Naive thymus-derived CD4-positive, alpha-beta T cell (primary cell): ENCODE results near the gene AGTR1. TPM values are rescaled to one million over a fixed set of nuclear protein-coding genes. Genes with fewer than 3 reads are reported as not detected.

Experiments used
- ATAC-seq: fragments of 150-1000 bp; cut with Tn5 transposase; 2 replicates; pipeline ENCODE4 v1.10.0; 2021; ENCODE audit warnings: mild to moderate bottlenecking, moderate library complexity
- CTCF ChIA-PET: fragments of 350-600 bp; sonication (Branson Sonifier 250); formaldehyde crosslinking; loops from one replicate; lab custom pipeline; 2021; ENCODE audit warnings: antibody characterized with exemption; lab: Charles Lee
- POLR2A ChIA-PET: fragments of 350-600 bp; sonication (Branson Sonifier 250); formaldehyde crosslinking; loops from one replicate; lab custom pipeline; 2021; ENCODE audit warnings: antibody characterized with exemption, inconsistent platforms; lab: Charles Lee
- DNase-seq, 9 donors: peaks; one replicate each; pipeline versions ENCODE4 v3.0.0 to v3.0.0-alpha.2; 2020 to 2022; ENCODE audit warnings: mixed read lengths in 1 of 9
- H3K27ac ChIP-seq: one replicate; pipeline ENCODE4 v1.7.0; 2013; ENCODE audit warnings: mild to moderate bottlenecking, low read depth, low read length, moderate library complexity
- H3K27me3 ChIP-seq, 2 donors: one replicate each; pipeline ENCODE4 v1.7.0; 2013; ENCODE audit warnings: low read length in 2 of 2, mild to moderate bottlenecking in 2 of 2, moderate library complexity in 2 of 2; ENCODE audit not compliant: control insufficient read depth in 2 of 2, insufficient read depth in 2 of 2
- H3K36me3 ChIP-seq, 3 experiments: 1 replicate in 2 of 3; 2 replicates in 1 of 3; pipeline ENCODE4 v1.7.0; 2013; ENCODE audit warnings: low read length in 3 of 3, mild to moderate bottlenecking in 3 of 3, moderate library complexity in 1 of 3; ENCODE audit not compliant: insufficient read depth in 3 of 3, control insufficient read depth in 2 of 3
- H3K4me1 ChIP-seq, 2 donors: one replicate each; pipeline ENCODE4 v1.7.0; 2013; ENCODE audit warnings: low read length in 2 of 2, mild to moderate bottlenecking in 2 of 2, moderate library complexity in 1 of 2; ENCODE audit not compliant: control insufficient read depth in 2 of 2, insufficient read depth in 2 of 2
- H3K4me3 ChIP-seq: 2 replicates; pipeline ENCODE4 v1.7.0; 2013; ENCODE audit warnings: mild to moderate bottlenecking, low read length
- H3K9me3 ChIP-seq, 3 experiments: 1 replicate in 2 of 3; 2 replicates in 1 of 3; pipeline ENCODE4 v1.7.0; 2013; ENCODE audit warnings: low read length in 3 of 3; ENCODE audit not compliant: control insufficient read depth in 2 of 3
- H3K27ac Mint-ChIP-seq, 9 donors: one replicate each; pipeline ENCODE4 v1.8.0; 2020 to 2022; ENCODE audit warnings: mixed read lengths in 9 of 9, mild to moderate bottlenecking in 8 of 9, moderate library complexity in 5 of 9, inconsistent platforms in 2 of 9
- H3K27me3 Mint-ChIP-seq, 5 donors: one replicate each; pipeline ENCODE4 v1.8.0; 2021 to 2022; ENCODE audit warnings: mixed read lengths in 5 of 5, mild to moderate bottlenecking in 1 of 5
- H3K36me3 Mint-ChIP-seq, 5 donors: one replicate each; pipeline ENCODE4 v1.8.0; 2020 to 2022; ENCODE audit warnings: mixed read lengths in 5 of 5, mild to moderate bottlenecking in 3 of 5, inconsistent platforms in 1 of 5
- H3K4me1 Mint-ChIP-seq, 7 donors: one replicate each; pipeline ENCODE4 v1.8.0; 2020 to 2022; ENCODE audit warnings: mixed read lengths in 7 of 7, mild to moderate bottlenecking in 3 of 7, inconsistent platforms in 1 of 7
- H3K4me3 Mint-ChIP-seq, 10 donors: one replicate each; pipeline ENCODE4 v1.8.0; 2020 to 2022; ENCODE audit warnings: mild to moderate bottlenecking in 10 of 10, mixed read lengths in 10 of 10, moderate library complexity in 6 of 10, inconsistent platforms in 2 of 10
- H3K9me3 Mint-ChIP-seq, 11 donors: one replicate each; pipeline ENCODE4 v1.8.0; 2020 to 2022; ENCODE audit warnings: mixed read lengths in 11 of 11, mild to moderate bottlenecking in 4 of 11, inconsistent platforms in 1 of 11, moderate library complexity in 1 of 11
- intact Hi-C, 2 donors: fragments of 100-400 bp; cut with micrococcal nuclease; formaldehyde crosslinking; loops; one replicate each; pipeline ENCODE4 v1.15.1; 2023
- polyA plus RNA-seq, 2 donors: library from polyadenylated mRNA; unstranded; fragments of 300-500 nt; fragmentation: Illumina TruSeq; gene quantifications; one replicate each; pipeline ENCODE4 v1.2.3, GENCODE V29; 2021
- total RNA-seq, 6 experiments: library from RNA in 5 of 6; stranded (reverse) in 5 of 6; gene quantifications; 1 replicate in 5 of 6; 2 replicates in 1 of 6; pipeline ENCODE4 v1.2.3 and lab custom pipeline; 2021 to 2026

Gene AGTR1
- total and polyA plus RNA-seq, 7 experiments from 2014 or later = not detected

DNA sequence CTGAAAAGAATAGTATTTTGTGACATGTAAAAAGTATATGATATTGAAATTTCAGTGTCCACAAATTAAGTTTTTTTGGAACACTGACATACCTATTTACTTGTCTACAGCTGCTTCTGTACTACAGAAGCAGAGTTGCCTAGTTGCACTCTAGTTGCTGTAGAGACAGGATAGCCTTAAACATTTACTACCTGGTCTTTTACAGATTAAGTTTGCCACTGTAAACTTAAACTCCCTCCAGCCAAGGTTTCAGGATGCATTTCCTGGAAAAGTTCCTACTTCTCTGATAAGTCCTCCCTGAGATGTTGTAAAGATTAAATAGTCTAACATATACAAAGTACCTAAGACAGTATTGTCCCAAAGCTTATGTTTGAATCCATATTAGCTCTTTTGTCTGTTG, 17.4 kb upstream of the AGTR1 start:
- no peak overlapping the region for H3K27ac Mint-ChIP-seq
- Histone ChIP-seq H3K9me3 (no peaks in the 10 kb centered on the region), H3K27ac (no peak overlapping the region), H3K27me3 (no peaks in the 10 kb centered on the region), H3K36me3 (no peaks in the 10 kb centered on the region), H3K4me3 (no peak overlapping the region), H3K4me1 (no peaks in the 10 kb centered on the region)
- POLR2A ChIA-PET = no interaction called here
- H3K36me3 Mint-ChIP-seq = no peaks in the 10 kb centered on the region
- CTCF ChIA-PET = no interaction called here
- H3K9me3 Mint-ChIP-seq = peaks cover 0 to 9% (median 0%) of the 10 kb centered on the region in 11 donors
- intact Hi-C loops = no loop called here
- no peaks in the 10 kb centered on the region for H3K4me1 Mint-ChIP-seq
- DNase-seq (no peak), ATAC-seq (no peak)
- no peaks in the 10 kb centered on the region for H3K27me3 Mint-ChIP-seq
- H3K4me3 Mint-ChIP-seq = no peak overlapping the region

DNA sequence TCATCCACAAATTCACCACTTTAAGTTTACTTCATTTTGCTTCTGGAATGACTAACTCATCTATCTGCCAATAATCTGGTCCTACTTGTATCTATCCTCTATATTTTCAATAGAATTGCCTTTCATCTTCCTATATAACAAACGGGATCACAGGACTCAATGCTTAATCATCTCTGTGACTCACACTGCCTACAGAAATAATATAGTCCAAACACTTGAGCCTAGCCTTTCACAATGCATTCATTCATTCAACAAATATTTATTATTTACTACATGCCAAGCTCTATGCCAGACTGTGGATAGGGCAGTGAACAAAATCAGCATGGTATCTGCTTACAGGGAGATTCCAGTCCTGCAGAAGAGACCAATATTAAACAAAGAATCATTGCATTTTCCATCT, 16.6 kb upstream of the AGTR1 start:
- ATAC-seq (no peak), DNase-seq (no peak)
- no peak overlapping the region for H3K27ac ChIP-seq
- no peaks in the 10 kb centered on the region for H3K4me1 ChIP-seq
- no peaks in the 10 kb centered on the region for H3K4me1 Mint-ChIP-seq
- H3K4me3 ChIP-seq = no peak overlapping the region
- ChIA-PET POLR2A (no interaction called here), CTCF (no interaction called here)
- H3K27me3 Mint-ChIP-seq = no peaks in the 10 kb centered on the region
- H3K9me3 ChIP-seq = no peaks in the 10 kb centered on the region
- no peaks in the 10 kb centered on the region for H3K36me3 ChIP-seq
- no peak overlapping the region for H3K27ac Mint-ChIP-seq
- H3K27me3 ChIP-seq = no peaks in the 10 kb centered on the region
- no peaks in the 10 kb centered on the region for H3K36me3 Mint-ChIP-seq
- peaks cover 0 to 9% (median 0%) of the 10 kb centered on the region in 11 donors for H3K9me3 Mint-ChIP-seq
- no peak overlapping the region for H3K4me3 Mint-ChIP-seq
- intact Hi-C loops = no loop called here

DNA sequence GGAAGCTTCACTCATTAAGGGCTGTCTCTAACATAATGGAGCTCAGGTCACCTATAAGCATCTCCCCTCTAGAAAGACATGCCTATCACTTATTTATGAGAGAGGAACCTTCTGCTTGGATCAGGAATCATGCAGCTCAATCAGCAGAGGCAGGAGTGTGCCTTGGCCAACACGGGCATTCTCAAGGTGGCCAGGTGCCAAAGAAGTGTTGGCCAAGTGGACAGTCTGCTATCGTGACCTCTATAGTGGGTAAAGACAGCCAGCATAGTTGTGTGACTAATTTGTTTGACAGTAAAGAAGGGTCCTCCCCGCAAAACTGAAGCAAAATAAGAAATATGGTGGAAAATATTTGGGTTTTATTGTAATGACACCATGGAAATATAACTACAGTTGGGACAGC, 14.7 kb upstream of the AGTR1 start:
- no peak for ATAC-seq
- CTCF ChIA-PET = no interaction called here
- Mint-ChIP-seq H3K9me3 (peaks cover 0 to 9% (median 2%) of the 10 kb centered on the region in 11 donors), H3K27me3 (no peaks in the 10 kb centered on the region), H3K4me1 (no peaks in the 10 kb centered on the region), H3K4me3 (no peak overlapping the region), H3K27ac (no peak overlapping the region), H3K36me3 (no peaks in the 10 kb centered on the region)
- Histone ChIP-seq H3K4me3 (no peak overlapping the region), H3K27ac (no peak overlapping the region), H3K36me3 (no peaks in the 10 kb centered on the region), H3K27me3 (no peaks in the 10 kb centered on the region), H3K4me1 (no peaks in the 10 kb centered on the region), H3K9me3 (no peaks in the 10 kb centered on the region)
- no peak for DNase-seq
- intact Hi-C loops = no loop called here
- POLR2A ChIA-PET = no interaction called here

DNA sequence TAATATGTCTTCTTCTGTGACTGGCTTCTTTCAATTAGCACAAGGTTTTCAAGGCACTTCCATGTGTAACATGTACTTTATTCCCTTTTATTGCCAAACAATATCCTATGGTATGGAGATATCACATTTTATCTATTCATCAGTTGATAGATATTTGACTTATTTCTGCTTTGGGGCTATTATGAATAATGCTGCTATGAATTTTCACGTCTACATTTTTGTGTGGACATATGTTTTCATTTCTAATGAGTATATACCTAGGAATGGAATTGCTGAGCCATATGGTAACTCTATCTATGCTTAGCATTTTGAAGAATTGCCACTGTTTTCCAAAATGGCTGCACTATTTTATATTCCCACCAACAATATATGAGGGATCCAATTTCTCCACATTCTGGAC, 3.6 kb upstream of the AGTR1 start:
- ChIA-PET POLR2A (no interaction called here), CTCF (no interaction called here)
- peaks cover 0 to 19% (median 5%) of the 10 kb centered on the region in 11 donors for H3K9me3 Mint-ChIP-seq
- Histone ChIP-seq H3K36me3 (no peaks in the 10 kb centered on the region), H3K27ac (no peak overlapping the region), H3K4me1 (no peaks in the 10 kb centered on the region), H3K4me3 (no peak overlapping the region), H3K27me3 (no peaks in the 10 kb centered on the region), H3K9me3 (no peaks in the 10 kb centered on the region)
- no peak for DNase-seq
- H3K36me3 Mint-ChIP-seq = peaks cover 0 to 7% (median 0%) of the 10 kb centered on the region in 5 donors
- no peak overlapping the region for H3K4me3 Mint-ChIP-seq
- H3K27ac Mint-ChIP-seq = no peak overlapping the region
- H3K4me1 Mint-ChIP-seq = peaks cover 0 to 1% (median 0%) of the 10 kb centered on the region in 7 donors
- peaks cover 16 to 28% (median 21%) of the 10 kb centered on the region in 5 donors for H3K27me3 Mint-ChIP-seq
- ATAC-seq = no peak
- intact Hi-C loops = no loop called here

DNA sequence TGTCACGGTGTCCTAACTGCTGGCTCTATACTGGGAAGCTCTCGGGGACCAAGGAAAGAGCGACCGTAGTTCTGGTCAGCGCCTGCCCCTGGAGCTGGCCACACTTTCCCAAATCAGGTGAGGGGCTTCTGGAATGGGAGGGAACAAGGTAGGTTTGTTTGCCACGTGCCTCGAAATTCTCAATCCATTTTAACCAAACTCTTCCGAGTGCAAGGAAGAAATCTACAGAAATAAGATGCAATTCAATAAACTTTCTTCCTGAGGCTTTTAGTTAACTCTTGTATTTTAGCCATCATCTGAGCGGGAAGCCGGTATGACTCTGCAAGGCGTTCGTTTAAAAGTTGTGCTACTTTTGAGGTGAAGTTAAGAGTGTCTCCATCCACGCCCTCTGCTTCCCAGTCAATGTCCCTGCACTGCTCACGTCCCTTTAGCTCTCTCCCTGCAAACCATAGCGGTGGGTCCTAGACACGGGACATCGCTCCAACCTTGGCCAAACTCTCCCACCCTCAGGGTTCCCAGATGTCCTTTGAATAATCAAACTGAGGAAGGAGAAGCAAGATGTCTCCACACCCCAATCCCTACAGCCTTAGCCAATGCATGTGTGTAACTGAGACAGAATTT, 597 bp downstream of the AGTR1 start:
- Histone ChIP-seq H3K27ac (no peak overlapping the region), H3K9me3 (no peaks in the 10 kb centered on the region), H3K36me3 (no peaks in the 10 kb centered on the region), H3K4me1 (no peaks in the 10 kb centered on the region), H3K4me3 (no peak overlapping the region), H3K27me3 (no peaks in the 10 kb centered on the region)
- H3K4me3 Mint-ChIP-seq = peak overlapping the region in 1 of 10 donors; percentile 34
- ATAC-seq = no peak
- ChIA-PET POLR2A (no interaction called here), CTCF (no interaction called here)
- H3K27ac Mint-ChIP-seq = no peak overlapping the region
- no peak for DNase-seq
- H3K27me3 Mint-ChIP-seq = peaks cover 24 to 41% (median 34%) of the 10 kb centered on the region in 5 donors
- H3K36me3 Mint-ChIP-seq = peaks cover 0 to 7% (median 0%) of the 10 kb centered on the region in 5 donors
- peaks cover 0 to 15% (median 4%) of the 10 kb centered on the region in 11 donors for H3K9me3 Mint-ChIP-seq
- peaks cover 0 to 1% (median 0%) of the 10 kb centered on the region in 7 donors for H3K4me1 Mint-ChIP-seq
- intact Hi-C loops = no loop called here

DNA sequence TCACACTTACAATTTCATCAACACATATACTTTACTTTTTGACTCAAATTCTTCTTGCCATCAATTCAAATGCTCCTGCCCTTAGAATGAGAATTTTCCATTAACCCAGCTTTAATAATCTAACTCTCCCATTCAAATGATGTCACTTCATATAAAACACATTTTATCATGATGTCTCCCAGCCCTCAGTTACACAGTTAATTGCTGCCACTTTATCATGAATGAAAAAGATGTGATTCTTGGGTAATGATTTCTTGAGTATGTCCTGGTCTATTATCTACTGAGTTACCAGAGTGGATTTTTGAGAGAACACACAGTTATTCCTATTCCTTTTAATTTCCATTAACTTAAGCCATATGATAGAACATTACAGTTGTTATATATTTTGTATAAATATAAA, 7.6 kb downstream of the AGTR1 start:
- no peak for ATAC-seq

More for the DNA sequence above, 7.6 kb downstream of the AGTR1 start:
- DNase-seq = no peak
- intact Hi-C loops = no loop called here
- Histone ChIP-seq H3K27me3 (no peaks in the 10 kb centered on the region), H3K36me3 (no peaks in the 10 kb centered on the region), H3K4me1 (no peaks in the 10 kb centered on the region), H3K27ac (no peak overlapping the region), H3K9me3 (no peaks in the 10 kb centered on the region), H3K4me3 (no peak overlapping the region)
- Mint-ChIP-seq H3K4me1 (no peaks in the 10 kb centered on the region), H3K27me3 (peaks cover 0 to 4% (median 1%) of the 10 kb centered on the region in 5 donors), H3K27ac (no peak overlapping the region), H3K36me3 (no peaks in the 10 kb centered on the region), H3K4me3 (no peak overlapping the region), H3K9me3 (peaks cover 0 to 3% (median 0%) of the 10 kb centered on the region in 11 donors)
- CTCF ChIA-PET = no interaction called here
- POLR2A ChIA-PET = no interaction called here
